ENCODE results near the gene LRP8.

DNA sequence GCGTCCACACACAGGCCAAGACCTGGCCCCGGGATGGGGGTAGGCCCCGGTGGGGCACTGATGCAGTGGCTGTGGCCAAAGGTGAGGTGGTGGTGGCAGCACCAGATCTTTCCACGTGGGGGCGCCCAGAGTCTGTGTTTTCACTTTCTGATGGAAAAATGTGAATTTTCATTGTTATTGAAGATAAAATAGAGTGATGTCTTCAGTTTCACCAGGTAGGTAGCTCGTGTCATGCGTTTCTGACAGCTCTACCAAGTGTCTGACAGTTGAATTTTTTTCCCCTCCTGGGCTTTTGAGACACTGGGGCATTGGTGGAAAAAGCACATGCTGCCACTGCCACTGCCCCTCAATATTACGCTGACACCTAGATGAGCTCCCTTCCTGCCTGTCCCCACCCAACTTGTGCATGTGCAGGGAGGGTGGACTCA, 49.6 kb downstream of the LRP8 start:
- TF ChIP-seq GTF2E2 (tag; IDR thresholded peaks at IDR 0.05) = no peak
- no peak for TF ChIP-seq MYBL2 (IDR thresholded peaks at IDR 0.05; ENCODE audit: low read depth)
- TF ChIP-seq MYBL2 (CRISPR knock-in tag; IDR thresholded peaks at IDR 0.05; ENCODE audit: borderline replicate concordance) = no peak
- no peak for TF ChIP-seq ZFX (CRISPR knock-in tag; IDR thresholded peaks at IDR 0.05)
- TF ChIP-seq RAD21 (CRISPR knock-in tag; conservative IDR thresholded peaks at IDR 0.05 in 1 of 2, IDR thresholded peaks at IDR 0.05 in 1 of 2) = peak; percentile 96 to 97
- no peak for TF ChIP-seq SMARCA4 (IDR thresholded peaks at IDR 0.05)
- no peak for TF ChIP-seq CBFB (CRISPR knock-in tag; IDR thresholded peaks at IDR 0.05)
- no peak for TF ChIP-seq BCL6 (CRISPR knock-in tag; IDR thresholded peaks at IDR 0.05)
- no peak for TF ChIP-seq YY1 (IDR thresholded peaks at IDR 0.05; ENCODE audit: borderline replicate concordance in 1 of 3, control insufficient read depth in 1 of 3, extremely low read depth in 1 of 3, insufficient read depth in 3 of 3, insufficient read length in 1 of 3, insufficient replicate concordance in 2 of 3, low read depth in 1 of 3, low read length in 2 of 3)
- no peak for TF ChIP-seq CEBPB (tag; IDR thresholded peaks at IDR 0.05)
- TF ChIP-seq, protein P1, sequence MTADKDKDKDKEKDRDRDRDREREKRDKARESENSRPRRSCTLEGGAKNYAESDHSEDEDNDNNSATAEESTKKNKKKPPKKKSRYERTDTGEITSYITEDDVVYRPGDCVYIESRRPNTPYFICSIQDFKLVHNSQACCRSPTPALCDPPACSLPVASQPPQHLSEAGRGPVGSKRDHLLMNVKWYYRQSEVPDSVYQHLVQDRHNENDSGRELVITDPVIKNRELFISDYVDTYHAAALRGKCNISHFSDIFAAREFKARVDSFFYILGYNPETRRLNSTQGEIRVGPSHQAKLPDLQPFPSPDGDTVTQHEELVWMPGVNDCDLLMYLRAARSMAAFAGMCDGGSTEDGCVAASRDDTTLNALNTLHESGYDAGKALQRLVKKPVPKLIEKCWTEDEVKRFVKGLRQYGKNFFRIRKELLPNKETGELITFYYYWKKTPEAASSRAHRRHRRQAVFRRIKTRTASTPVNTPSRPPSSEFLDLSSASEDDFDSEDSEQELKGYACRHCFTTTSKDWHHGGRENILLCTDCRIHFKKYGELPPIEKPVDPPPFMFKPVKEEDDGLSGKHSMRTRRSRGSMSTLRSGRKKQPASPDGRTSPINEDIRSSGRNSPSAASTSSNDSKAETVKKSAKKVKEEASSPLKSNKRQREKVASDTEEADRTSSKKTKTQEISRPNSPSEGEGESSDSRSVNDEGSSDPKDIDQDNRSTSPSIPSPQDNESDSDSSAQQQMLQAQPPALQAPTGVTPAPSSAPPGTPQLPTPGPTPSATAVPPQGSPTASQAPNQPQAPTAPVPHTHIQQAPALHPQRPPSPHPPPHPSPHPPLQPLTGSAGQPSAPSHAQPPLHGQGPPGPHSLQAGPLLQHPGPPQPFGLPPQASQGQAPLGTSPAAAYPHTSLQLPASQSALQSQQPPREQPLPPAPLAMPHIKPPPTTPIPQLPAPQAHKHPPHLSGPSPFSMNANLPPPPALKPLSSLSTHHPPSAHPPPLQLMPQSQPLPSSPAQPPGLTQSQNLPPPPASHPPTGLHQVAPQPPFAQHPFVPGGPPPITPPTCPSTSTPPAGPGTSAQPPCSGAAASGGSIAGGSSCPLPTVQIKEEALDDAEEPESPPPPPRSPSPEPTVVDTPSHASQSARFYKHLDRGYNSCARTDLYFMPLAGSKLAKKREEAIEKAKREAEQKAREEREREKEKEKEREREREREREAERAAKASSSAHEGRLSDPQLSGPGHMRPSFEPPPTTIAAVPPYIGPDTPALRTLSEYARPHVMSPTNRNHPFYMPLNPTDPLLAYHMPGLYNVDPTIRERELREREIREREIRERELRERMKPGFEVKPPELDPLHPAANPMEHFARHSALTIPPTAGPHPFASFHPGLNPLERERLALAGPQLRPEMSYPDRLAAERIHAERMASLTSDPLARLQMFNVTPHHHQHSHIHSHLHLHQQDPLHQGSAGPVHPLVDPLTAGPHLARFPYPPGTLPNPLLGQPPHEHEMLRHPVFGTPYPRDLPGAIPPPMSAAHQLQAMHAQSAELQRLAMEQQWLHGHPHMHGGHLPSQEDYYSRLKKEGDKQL (CRISPR knock-in tag; IDR thresholded peaks at IDR 0.05; ENCODE audit: borderline replicate concordance) = no peak
- TF ChIP-seq, protein P2, sequence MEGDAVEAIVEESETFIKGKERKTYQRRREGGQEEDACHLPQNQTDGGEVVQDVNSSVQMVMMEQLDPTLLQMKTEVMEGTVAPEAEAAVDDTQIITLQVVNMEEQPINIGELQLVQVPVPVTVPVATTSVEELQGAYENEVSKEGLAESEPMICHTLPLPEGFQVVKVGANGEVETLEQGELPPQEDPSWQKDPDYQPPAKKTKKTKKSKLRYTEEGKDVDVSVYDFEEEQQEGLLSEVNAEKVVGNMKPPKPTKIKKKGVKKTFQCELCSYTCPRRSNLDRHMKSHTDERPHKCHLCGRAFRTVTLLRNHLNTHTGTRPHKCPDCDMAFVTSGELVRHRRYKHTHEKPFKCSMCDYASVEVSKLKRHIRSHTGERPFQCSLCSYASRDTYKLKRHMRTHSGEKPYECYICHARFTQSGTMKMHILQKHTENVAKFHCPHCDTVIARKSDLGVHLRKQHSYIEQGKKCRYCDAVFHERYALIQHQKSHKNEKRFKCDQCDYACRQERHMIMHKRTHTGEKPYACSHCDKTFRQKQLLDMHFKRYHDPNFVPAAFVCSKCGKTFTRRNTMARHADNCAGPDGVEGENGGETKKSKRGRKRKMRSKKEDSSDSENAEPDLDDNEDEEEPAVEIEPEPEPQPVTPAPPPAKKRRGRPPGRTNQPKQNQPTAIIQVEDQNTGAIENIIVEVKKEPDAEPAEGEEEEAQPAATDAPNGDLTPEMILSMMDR (IDR thresholded peaks at IDR 0.05 in 2 of 3, conservative IDR thresholded peaks at IDR 0.05 in 1 of 3; ENCODE audit: insufficient read depth in 2 of 3, low read depth in 1 of 3, low read length in 3 of 3) = peak; percentile 79 to 95 (median 94)
- TF ChIP-seq ZZZ3 (IDR thresholded peaks at IDR 0.05) = no peak
- TF ChIP-seq ZNF274 (IDR thresholded peaks at IDR 0.05; ENCODE audit: borderline replicate concordance, low read depth, low read length) = no peak

Measured in K562 (cell line).